GM21447 (cell line): ENCODE results near the gene EFEMP2.
"Not testable (repeated sequence)": the region's sequence is repeated elsewhere in the genome, so short reads cannot be mapped to it uniquely, and the experiment has no call there.

Experiments used
- ATAC-seq: cut with Tn5 transposase; IDR thresholded peaks from one replicate; pipeline ENCODE4 v1.9.1; 2021; ENCODE audit not compliant: unreplicated experiment

Gene EFEMP2

GRCh38 chr11:65900899-65901180 is 28.2 kb upstream of the EFEMP2 start:
- ATAC-seq = no peak

GRCh38 chr11:65900125-65900898 is 27.7 kb upstream of the EFEMP2 start, which contains the start of gene FOSL1:
Gene FOSL1, minus strand, starts transcription at chr11:65900388. Its CDS starts 49 bp downstream, at chr11:65900339.
- ATAC-seq = peak; percentile 73

DNA sequence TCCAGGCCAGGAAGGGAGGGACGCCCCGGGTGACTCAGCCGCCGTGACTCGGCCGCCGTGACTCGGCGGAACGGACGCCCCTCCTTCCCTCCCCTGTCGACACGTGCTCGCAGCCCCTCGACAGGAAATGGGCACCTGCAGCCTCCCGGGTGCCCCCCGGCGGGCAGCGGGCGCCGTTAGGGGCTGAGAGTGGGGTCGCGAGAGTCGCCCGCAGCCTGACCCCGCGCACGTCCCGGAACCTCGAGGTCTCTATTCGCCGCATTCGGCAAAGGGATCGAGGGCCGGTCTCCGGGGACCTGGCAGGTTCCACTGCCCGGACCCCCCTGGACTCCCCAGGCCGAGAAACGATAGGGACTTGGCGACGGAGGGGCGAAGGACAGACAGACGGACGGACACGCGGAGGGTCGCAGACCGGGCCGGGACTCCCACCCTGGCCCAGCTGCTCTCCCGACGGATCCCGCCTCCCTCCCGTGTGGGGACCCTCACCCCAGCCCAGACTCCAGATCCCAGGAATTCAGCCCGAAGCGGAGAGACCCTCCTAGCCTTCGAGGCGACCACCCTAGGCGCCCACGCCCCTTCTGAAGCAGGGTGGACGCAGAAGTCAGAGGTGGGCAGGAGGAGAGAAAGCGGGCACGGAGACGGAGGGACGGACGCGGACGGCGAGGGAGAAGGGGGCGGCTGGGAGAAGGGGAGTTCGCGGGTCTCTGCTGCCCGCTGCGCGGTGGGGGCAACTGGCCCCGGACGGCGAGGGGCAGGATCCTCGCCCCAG is 26.9 kb upstream of the EFEMP2 start:
- ATAC-seq = no peak

DNA sequence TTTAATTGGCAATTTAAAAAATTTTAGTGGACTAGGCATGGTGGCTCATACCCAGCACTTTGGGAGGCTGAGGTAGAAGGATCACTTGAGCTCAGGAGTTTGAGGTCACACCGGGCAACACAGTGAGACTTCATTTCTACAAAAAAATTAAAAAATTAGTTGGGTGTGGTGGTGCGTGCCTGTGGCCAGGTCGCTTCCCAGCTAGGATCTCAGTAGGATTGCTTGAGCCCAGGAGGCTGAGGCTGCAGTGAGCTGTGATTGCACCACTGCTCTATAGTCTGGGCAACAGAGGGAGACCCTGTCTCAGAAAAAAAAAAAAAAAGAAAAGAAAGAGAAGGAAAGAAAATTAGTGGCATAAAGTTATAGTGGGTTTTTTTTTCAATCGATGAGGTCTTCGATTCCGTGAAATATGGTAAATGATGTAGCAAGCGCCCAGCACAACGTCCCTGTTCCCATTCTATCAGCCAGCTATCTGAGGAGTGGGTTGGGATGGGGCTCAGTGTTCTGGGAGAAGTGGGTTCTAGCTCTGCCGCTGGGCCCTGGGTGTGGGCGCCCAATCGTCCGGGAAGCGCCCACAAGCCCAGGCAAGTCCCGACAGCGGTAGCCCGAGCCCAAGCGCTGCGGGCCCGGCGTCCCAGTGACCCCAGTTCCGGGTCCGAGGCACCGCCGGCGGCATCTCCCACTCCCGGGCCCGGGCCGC is 26.2 kb upstream of the EFEMP2 start:
- ATAC-seq = no peak

GRCh38 chr11:65897020-65897471 is 24.4 kb upstream of the EFEMP2 start:
- ATAC-seq = no peak

- ATAC-seq = no peak
These were observed 23.7 kb upstream of the EFEMP2 start for GRCh38 chr11:65896034-65896999.

DNA sequence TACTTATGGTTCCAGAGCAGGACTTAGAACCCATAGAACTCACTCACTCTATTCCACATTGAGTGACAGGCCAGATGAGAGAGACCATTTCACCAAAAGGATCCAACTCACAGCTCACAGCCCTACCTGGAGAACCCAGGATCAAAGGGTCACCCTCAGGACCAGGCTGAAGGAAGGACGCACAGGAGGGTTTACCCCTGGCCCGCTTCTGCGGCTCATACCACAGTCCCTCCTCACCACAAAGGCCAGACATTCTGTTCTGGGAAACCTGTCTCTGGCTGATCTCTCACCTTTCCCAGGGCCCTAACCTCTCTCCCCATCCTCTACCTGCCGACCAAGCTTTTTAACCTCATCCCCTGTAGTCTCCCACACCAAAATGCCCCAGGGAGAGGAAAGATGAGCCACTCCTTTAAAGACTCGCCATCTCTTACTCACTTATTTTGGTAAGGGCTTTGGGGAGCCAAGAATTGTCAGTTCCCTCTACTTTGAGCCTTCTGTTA is 22.9 kb upstream of the EFEMP2 start:
- ATAC-seq = no peak

DNA sequence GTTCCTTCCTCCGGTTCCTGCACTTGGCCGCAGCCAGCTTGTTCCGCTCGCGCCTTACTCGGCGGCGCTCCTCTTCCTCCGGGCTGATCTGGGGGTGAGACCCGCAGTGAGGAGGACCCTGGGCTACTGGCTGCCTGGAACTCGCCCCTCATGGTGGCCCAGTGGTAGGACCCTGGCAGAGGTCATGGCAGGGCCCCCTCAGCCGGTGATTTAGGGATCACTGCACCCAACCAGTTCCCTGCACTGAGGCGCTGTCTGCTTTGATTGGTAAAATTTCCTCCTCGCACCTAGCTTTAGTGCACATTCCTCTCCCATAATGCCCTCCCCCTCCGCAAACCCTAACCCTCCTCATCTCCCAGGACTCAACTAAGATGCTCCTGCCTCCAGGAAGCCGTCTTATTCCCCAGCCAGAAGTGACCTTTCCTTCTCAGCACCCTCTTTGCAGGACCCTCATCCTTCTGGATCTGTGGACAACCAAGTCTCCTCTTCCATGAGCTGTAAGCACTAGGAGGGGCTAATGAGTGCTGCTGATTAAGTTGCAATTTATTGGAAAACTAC is 21.5 kb upstream of the EFEMP2 start:
- no peak for ATAC-seq

GRCh38 chr11:65892661-65893317 is 20.2 kb upstream of the EFEMP2 start:
- ATAC-seq = no peak

DNA sequence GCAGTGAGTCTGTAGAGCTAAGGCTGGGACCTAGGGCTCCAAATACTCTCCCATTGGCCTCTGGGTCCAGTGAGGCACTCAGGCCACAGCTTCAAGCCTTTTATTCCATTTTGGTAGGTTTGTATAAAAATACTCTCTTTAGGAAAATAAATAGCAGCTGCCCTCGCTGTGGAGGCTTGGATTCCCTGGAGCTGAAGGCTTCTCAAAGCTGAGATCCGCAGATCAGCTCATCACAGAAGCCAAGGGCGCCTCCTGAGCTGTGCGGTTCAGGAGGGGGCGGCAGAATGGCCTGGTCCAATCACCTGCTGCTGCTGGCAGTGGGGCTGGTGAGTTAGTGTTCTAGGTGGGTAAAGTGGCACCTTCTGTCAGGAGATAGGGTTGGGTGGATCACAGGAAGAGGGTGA is 19.5 kb upstream of the EFEMP2 start:
- not testable (repeated sequence) for ATAC-seq

DNA sequence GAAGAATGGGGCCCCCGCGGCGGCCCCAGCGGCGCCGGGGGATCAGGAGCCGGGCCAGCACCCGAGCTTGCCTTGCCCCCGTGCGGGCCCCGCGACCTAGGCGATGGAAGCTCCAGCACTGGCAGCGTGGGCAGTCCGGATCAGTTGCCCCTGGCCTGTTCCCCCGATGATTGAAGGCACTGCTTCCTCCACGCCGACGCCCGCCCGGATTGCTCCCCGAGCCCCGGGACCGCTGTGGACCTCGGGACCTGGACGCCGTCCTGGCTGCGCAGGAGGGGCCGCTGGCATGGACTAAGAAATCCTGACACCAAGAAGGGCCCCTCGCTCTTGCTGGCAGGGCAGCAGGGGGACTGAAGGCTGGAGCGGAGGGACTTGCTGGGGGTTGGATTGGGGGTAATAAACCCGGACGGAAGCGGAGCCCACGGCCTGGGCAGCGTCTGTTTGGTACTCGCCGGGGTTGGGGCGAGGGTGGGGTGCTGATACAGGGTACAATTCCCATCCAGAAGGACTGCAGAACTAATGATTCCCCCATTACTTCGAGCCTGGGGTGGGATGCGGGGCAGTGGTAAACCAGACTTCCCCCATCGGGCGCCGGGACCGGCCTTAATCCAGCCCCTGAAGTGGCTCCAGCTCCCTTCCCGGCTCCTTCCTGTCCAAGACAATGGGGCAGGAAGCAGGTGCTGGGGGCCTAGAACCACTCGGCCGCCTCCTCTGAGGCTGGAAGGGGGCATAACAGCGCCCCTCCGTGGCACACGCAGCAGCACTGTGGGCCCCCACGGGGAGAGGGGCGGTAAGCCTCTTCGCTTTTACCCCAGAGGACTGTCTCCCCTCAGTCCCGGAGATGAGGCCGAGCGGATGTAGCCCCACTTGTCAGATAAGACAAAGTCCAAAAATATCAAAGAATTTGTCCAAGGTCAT is 18.9 kb upstream of the EFEMP2 start:
- ATAC-seq = no peak

- peak; percentile 44 for ATAC-seq
These were observed 18.0 kb upstream of the EFEMP2 start, which contains the start of gene CCDC85B for GRCh38 chr11:65890324-65891218. Gene CCDC85B, plus strand, starts transcription at chr11:65890673. Its CDS starts 111 bp downstream, at chr11:65890784.

DNA sequence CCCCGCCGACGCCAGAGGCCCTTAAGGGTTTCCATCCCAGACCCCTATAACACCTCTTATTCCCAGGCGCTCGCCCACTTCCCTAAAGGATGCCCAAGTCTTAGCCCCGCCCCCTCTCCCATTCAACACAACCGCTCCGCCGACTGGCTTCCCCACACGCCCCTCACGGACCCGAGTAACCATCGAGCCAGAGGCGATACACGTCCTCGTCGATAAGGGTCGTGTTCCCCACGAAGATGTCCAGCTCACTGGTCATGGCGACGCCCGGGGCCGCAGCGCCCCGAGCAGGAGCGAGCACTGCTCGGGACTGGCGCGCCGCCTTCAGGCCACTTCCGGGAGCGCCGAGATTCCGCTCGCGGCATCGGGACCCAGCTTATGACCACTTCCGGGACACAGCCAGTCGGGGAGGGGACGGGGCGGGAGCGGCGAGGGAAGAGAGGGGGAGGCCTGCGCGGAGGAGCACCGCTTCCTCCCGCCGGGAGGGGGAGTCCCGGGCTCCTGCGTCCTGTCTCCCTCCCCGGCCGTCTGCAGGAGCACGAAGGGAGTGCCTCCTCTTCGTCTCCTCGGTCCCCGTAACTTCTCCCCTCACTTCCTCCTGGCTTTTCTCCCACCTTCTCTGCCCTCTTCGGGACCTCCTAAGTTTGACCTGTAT is 15.7 kb upstream of the EFEMP2 start, which contains the start of gene FIBP:
TSS of gene FIBP (minus strand) at position 309 of the 652 bp plus-strand sequence. CDS start at position 256, 53 bp downstream.
- ATAC-seq = peak; percentile 41

DNA sequence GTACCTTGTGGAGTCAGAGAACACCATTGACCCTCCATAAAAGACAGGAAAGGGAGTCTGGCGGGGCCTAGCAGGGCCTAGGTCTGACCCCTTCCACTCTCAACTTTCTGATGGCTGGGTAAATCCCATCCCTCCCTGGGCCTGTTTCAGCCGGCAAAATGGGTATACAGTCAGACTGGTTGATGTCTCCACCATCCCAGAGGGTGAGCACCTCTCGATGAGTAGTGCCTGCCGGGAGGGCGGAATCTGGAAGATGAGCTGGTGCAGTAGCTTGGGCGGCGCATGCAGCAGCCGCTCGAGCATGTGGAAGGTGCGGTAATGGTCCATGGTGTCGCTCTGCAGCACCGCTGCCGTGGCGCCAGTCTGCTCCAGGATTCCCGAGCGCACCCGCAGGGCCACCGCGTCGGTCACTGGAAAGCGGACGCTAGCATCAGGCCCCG is 15.1 kb upstream of the EFEMP2 start:
- ATAC-seq = peak; percentile 1

GRCh38 chr11:65886826-65887722 is 14.5 kb upstream of the EFEMP2 start:
- no peak for ATAC-seq
